GM18498 (cell line): ENCODE data around the gene CHRD.

Experiments
- ATAC-seq: cut with Tn5 transposase; IDR thresholded peaks from one replicate; pipeline ENCODE4 v1.9.1; 2021; ENCODE audit warnings: mild to moderate bottlenecking, moderate library complexity; ENCODE audit not compliant: unreplicated experiment

The CHRD gene

DNA sequence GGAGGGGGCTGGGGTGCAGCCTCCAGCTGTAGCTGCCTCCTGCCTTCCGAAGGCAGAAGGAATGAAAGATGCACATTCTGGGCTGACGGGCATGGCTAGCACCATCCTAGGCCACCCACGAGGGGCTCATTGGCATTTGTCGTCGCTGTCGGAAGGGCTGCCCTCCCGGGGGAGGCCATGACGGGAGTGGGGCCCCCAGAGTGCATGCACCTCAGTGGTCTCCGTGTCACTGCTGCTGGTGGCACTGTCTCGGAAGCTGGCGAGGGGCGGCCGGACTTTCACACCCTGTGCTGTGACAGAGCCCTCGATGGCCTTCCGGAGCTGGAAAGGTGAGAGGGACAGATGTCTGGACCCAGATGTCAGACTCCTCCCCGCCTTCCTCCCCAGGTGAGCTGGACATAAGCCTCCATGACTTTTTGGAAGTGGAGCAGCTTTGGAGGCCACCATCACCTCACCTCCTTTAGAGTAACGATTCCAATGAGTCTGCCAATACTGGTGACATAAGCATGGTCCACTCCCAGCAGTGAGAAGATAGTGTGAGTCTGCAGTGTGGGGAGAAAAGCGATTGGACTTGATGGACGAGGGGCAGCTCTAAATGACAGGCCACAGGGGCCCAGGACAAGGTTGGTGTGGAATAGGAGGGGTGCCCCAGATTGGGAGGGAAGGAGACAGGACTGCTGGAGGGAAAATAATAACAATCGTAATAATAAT is 33.2 kb upstream of the CHRD start:
- ATAC-seq = no peak

- no peak for ATAC-seq
These were observed 32.4 kb upstream of the CHRD start for GRCh38 chr3:184347321-184348056.

DNA sequence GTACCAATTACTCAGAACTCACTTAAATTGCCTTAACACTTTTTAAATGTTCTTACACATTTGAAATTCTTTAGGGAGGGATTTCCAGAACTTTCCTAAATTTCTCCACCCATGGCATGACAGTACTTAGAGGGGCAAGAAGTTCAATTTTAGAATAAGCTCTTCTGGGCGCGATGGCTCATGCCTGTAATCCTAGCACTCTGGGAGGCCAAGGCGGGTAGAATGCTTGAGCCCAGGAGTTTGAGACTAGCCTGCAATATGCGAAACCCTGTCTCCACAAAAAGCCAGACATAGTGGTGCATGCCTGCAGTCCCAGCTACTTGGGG is 31.8 kb upstream of the CHRD start:
- ATAC-seq = no peak

DNA sequence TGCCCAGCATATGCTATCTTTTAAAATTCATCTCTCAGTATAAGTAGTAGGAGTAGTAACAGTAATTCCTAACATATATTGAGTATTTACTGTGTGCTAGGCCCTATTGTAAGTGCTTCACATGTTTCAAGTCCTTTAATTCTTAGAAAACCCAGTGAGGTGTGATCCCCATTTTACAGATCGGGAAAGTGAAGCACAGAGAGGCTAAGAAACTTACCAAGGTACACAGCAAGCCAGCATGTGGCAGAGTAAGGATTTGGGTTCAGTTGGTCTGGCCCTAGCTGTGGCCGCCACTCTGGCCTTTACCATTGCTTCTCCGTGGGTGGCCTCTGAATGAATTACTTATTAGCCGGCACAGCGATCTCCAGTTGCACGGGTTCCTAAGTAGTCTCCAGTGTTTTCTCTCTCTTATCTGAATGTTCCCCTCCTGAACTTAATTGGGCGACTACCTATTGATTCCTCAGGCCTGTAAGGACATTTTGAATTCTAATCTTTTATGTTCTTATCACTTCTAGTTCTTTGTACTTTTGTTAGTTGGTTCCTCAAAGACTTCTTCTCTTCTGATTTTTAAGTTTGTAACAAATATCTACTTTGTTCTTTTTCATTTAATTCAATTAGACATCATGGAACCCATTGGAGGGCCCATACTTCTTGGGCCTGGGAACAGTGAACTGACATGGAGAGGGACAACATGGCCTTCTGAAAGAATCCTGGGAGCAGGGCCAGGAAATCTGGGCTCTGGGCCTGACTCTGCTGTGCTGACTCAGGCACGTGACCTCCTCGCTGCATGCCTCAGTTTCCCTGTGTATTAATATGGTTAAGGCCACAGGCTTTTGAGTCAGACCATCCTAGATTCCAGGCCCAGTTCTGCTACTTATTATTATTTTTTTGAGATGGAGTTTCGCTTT is 30.0 kb upstream of the CHRD start:
- no peak for ATAC-seq

DNA sequence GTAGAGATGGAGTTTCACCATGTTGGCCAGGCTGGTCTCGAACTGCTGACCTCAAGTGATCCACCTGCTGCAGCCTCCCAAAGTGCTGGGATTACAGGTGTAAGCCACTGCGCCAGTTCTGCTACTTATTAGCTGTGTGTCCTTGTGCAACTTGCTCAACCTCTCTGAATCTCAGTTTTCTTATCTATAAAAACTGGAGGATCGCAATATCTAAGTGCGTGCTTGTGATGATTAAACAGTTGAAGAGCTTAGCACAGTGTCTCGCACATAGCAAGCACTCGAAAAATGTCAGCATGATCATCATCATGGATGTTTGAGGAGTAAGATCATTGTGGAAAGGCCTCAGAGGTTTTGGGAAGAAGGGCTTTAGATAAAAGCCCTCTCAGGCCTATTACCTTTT is 29.2 kb upstream of the CHRD start:
- ATAC-seq = no peak

DNA sequence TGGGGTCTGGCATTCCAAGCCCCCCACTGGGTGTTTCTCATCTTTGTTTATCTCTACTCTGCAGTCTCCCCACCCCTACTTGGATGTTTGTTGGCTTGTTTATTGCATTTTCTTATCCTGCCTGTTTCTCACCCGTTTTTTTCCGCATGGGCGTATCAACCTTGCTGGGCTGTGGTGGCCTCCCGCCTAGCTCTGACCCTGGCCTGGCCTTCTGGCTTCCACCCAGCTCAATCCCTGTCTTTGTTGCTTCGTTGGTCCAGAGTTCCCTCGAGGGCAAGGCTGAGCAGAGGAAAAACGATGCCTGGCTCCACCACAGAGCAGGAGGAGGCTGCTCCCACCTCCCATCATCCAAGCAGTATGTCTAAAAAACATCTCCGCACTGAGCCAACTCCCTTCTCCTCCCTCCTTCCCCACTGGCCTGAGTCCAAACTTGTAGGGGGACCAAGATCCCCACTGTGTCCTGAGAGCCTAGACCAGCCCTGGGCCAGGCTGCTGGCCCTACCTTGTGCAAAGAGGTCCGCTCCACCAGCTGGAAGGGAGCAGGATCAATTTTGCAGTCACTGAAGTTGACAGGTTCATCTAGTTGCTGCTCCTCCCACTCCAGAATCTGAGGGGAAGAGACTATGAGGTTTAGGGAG is 28.2 kb upstream of the CHRD start:
- no peak for ATAC-seq

DNA sequence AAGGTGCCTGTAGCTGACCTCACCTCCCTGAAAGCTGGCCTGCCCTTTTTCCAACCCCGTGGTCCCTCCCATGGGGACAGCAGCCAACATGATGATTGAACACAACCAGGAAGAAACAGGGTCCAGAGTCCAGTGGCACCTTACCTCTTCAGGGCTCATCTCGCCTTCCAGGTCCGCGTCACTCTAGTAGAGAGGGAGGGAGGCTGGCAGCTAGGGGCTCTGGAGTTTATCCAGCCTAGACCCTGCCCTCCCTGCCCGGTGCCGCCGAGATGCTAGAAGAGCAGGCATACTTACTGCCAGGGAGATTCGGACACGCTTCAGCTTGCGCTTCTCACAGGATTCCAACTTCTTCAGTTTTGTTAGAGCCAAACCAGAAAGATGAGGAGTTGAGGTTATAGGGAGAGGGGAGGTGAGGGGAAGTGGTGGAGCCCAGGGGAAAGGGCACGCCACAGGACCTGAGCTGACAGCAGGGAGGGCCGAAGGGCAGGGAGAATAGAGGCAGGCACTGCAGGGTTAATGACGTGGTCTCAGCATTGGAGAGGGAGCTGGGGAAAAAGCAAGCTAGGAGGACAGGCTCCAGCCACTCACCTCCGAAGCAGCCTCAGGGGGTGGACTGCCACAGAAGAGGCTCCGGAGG is 27.6 kb upstream of the CHRD start:
- ATAC-seq = no peak

DNA sequence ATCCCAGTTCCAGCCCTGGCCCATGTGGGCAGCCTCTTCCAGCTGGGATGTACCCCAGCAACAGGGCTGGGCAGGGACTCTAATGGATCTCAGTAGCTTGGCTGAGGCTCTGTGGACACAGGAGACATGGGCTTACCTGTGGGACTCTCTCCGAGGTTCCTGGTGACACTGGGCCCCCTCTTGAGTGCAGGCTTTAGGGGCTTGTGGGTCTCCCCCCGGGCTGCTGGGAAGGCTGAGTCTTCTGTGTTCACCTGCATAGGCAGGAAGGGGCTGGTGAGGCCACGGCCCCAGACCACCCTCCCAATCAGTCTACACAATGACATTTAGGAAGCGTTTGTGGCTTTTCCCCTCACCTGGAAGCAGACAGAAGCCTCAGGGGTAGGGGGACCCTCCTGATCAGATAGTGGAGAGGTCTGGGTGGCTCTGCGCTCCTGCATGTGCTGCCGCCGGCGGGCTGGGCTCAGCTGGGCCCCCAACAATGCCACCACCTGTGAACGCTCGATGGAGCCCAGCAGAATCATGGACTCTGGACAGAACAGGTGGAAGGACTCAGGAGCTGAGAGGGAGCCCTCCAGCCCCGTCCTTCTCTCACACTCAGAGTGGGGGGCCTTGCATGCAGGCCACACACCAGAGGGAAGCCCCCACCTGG is 26.8 kb upstream of the CHRD start:
- ATAC-seq = no peak

GRCh38 chr3:184353546-184353941 is 26.3 kb upstream of the CHRD start:
- no peak for ATAC-seq

- ATAC-seq = no peak
These were observed 25.6 kb upstream of the CHRD start for GRCh38 chr3:184354121-184354728.

DNA sequence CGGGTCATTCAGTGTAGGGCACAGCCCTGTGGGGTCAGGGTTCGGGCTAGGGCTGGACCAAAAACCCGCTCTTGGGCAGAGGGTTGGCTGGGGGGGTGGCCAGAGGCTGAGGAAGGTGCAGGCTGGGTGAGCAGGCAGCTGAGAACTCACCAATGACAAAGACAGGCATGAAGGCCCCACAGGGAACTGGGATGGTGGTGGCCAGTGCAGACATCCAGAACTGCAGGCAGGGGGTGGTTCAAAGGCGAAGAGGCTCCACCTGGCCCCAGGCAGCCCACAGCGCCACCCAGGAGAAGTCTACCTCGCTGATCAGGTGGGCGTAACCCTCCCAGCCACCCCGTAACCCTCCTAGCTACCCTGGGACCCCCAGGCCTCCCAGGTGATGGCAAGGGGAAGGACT is 25.1 kb upstream of the CHRD start:
- ATAC-seq = no peak

GRCh38 chr3:184355261-184356040 is 24.4 kb upstream of the CHRD start:
- ATAC-seq = no peak

GRCh38 chr3:184357248-184358123 is 22.4 kb upstream of the CHRD start:
- ATAC-seq = no peak

DNA sequence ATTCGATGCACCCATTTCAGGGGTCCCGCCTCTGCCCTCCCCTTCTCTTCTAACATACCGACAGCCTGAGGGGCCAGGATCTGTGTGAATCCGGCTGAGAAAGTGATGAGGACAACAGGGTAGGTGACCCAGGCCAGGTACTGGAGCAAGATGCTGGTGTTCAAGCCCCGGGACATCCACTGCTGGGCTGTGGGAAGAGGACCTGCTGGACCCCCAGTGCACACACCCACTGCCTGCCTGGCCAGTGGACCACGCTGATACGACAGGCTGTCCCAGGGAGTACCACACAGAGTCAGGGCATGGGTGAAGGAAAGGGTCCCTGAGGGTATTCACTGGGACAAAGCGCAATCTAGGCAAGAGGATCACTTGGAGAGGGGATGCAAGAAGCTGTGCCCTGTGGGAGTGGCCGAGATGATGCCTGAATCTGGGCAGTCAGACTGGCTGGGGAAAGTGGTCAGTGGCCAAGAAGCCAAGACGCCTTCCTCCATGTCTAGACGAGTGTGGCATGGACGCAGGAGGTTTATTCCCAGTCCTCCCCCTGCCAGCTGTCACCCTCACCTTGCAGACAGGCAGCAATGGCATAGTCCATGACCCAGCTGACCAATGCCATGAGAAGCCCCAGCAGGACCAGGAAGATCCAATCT is 21.6 kb upstream of the CHRD start:
- no peak for ATAC-seq

- no peak for ATAC-seq
These were observed 20.9 kb upstream of the CHRD start for GRCh38 chr3:184358921-184359350.

- ATAC-seq = no peak
These were observed 20.2 kb upstream of the CHRD start for GRCh38 chr3:184359610-184360009.

DNA sequence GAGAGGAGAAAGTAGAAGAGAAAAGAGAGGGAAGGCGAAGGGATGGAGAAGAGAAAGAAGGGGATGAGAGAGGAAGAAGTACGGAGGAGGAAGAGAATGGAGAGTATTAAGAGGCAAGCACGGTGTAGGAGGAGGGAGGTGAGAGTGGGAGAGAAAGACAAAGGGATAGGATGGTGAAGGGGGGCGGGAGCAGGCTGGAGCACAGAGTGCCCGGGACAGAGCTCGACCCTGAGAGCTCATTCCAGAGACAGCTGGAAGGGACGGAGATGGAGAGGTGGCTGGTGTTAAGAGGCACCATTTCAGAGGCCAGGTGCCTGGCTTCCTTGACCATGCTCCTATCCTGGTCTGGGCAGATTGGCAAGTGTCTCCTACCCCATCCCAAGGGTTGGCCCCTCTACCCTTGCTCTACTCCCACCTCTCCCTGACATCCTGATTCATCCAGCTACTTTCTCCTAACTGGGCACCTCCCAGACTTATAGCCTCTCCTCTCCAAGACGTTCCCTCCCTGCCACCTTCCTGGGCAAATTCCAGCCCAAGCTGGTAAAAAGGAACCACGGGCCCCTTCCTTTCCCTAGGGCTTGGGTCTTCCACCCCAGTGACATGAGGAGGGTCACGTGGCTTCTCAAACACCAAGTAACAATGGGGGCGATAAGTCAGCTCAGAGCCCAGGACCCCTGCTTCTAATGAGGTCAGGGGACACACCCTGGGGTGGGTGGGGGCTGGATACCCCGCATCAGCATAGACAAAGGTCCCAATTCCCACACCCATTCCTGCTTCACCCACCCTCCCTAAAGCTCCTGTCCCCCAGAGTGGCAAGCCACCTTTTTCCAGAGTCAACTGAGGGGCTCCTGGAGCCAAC is 19.6 kb upstream of the CHRD start:
- ATAC-seq = no peak
